Measurements from ENCODE around the gene XPR1.
"Not testable (repeated sequence)": the region's sequence is repeated elsewhere in the genome, so short reads cannot be mapped to it uniquely, and the experiment has no call there.

- TF ChIP-seq, protein P1, sequence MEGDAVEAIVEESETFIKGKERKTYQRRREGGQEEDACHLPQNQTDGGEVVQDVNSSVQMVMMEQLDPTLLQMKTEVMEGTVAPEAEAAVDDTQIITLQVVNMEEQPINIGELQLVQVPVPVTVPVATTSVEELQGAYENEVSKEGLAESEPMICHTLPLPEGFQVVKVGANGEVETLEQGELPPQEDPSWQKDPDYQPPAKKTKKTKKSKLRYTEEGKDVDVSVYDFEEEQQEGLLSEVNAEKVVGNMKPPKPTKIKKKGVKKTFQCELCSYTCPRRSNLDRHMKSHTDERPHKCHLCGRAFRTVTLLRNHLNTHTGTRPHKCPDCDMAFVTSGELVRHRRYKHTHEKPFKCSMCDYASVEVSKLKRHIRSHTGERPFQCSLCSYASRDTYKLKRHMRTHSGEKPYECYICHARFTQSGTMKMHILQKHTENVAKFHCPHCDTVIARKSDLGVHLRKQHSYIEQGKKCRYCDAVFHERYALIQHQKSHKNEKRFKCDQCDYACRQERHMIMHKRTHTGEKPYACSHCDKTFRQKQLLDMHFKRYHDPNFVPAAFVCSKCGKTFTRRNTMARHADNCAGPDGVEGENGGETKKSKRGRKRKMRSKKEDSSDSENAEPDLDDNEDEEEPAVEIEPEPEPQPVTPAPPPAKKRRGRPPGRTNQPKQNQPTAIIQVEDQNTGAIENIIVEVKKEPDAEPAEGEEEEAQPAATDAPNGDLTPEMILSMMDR (IDR thresholded peaks at IDR 0.05 in 2 of 3, conservative IDR thresholded peaks at IDR 0.05 in 1 of 3; ENCODE audit: borderline replicate concordance in 1 of 3, insufficient read depth in 1 of 3, low read depth in 2 of 3, low read length in 2 of 3), result not testable (repeated sequence)
- not testable (repeated sequence) for TF ChIP-seq EZH2 (IDR thresholded peaks at IDR 0.05); SIN3A (IDR thresholded peaks at IDR 0.05; ENCODE audit: low read depth); MAX (IDR thresholded peaks at IDR 0.05); SP1 (IDR thresholded peaks at IDR 0.05; ENCODE audit: low read depth); POLR2AphosphoS5 (IDR thresholded peaks at IDR 0.05; ENCODE audit: low read depth, low read length); RAD21 (IDR thresholded peaks at IDR 0.05; ENCODE audit: low read depth); POLR2A (IDR thresholded peaks at IDR 0.05; ENCODE audit: borderline replicate concordance, extremely low read depth, insufficient read depth, insufficient read length); ZNF274 (IDR thresholded peaks at IDR 0.05; ENCODE audit: low read depth, low read length); CEBPB (IDR thresholded peaks at IDR 0.05; ENCODE audit: low read depth); EZH2phosphoT487 (IDR thresholded peaks at IDR 0.05; ENCODE audit: borderline replicate concordance)
- TF ChIP-seq, protein P2, sequence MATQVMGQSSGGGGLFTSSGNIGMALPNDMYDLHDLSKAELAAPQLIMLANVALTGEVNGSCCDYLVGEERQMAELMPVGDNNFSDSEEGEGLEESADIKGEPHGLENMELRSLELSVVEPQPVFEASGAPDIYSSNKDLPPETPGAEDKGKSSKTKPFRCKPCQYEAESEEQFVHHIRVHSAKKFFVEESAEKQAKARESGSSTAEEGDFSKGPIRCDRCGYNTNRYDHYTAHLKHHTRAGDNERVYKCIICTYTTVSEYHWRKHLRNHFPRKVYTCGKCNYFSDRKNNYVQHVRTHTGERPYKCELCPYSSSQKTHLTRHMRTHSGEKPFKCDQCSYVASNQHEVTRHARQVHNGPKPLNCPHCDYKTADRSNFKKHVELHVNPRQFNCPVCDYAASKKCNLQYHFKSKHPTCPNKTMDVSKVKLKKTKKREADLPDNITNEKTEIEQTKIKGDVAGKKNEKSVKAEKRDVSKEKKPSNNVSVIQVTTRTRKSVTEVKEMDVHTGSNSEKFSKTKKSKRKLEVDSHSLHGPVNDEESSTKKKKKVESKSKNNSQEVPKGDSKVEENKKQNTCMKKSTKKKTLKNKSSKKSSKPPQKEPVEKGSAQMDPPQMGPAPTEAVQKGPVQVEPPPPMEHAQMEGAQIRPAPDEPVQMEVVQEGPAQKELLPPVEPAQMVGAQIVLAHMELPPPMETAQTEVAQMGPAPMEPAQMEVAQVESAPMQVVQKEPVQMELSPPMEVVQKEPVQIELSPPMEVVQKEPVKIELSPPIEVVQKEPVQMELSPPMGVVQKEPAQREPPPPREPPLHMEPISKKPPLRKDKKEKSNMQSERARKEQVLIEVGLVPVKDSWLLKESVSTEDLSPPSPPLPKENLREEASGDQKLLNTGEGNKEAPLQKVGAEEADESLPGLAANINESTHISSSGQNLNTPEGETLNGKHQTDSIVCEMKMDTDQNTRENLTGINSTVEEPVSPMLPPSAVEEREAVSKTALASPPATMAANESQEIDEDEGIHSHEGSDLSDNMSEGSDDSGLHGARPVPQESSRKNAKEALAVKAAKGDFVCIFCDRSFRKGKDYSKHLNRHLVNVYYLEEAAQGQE (IDR thresholded peaks at IDR 0.05; ENCODE audit: low read depth), result not testable (repeated sequence)
- TF ChIP-seq, protein P3, sequence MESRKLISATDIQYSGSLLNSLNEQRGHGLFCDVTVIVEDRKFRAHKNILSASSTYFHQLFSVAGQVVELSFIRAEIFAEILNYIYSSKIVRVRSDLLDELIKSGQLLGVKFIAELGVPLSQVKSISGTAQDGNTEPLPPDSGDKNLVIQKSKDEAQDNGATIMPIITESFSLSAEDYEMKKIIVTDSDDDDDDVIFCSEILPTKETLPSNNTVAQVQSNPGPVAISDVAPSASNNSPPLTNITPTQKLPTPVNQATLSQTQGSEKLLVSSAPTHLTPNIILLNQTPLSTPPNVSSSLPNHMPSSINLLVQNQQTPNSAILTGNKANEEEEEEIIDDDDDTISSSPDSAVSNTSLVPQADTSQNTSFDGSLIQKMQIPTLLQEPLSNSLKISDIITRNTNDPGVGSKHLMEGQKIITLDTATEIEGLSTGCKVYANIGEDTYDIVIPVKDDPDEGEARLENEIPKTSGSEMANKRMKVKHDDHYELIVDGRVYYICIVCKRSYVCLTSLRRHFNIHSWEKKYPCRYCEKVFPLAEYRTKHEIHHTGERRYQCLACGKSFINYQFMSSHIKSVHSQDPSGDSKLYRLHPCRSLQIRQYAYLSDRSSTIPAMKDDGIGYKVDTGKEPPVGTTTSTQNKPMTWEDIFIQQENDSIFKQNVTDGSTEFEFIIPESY (IDR thresholded peaks at IDR 0.05; ENCODE audit: extremely low read depth, insufficient replicate concordance, low read length), result not testable (repeated sequence)
- TF ChIP-seq, protein P4, sequence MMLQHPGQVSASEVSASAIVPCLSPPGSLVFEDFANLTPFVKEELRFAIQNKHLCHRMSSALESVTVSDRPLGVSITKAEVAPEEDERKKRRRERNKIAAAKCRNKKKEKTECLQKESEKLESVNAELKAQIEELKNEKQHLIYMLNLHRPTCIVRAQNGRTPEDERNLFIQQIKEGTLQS (IDR thresholded peaks at IDR 0.05), result not testable (repeated sequence)
These were observed 95.9 kb downstream of the XPR1 start for GRCh38 chr1:180727751-180728150.

Data from HCT116 (cell line).